Stimulated activated CD8-positive, alpha-beta memory T cell treated with anti-CD3 and anti-CD28 coated beads, Interleukin-4, amount 100 ng/mL, for 1 hour (primary cell): ENCODE results near the gene ZNF283.
"Not testable (repeated sequence)": the region's sequence is repeated elsewhere in the genome, so short reads cannot be mapped to it uniquely, and the experiment has no call there.

Experiments used
- DNase-seq, 2 donors: peaks; one replicate each; pipeline ENCODE4 v3.0.0-alpha.2; 2020; ENCODE audit warnings: low read depth in 2 of 2, low spot score in 1 of 2

Gene ZNF283

DNA sequence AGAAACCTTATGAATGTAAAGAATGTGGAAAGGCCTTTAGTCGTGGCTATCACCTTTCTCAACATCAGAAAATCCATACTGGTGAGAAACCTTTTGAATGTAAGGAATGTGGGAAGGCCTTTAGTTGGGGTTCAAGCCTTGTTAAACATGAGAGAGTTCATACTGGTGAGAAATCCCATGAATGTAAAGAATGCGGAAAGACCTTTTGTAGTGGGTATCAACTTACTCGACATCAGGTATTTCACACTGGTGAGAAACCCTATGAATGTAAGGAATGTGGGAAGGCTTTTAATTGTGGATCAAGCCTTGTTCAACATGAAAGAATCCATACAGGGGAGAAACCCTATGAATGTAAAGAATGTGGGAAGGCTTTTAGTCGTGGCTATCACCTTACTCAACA lies 20.8 kb downstream of the ZNF283 start:
- DNase-seq = no peak

DNA sequence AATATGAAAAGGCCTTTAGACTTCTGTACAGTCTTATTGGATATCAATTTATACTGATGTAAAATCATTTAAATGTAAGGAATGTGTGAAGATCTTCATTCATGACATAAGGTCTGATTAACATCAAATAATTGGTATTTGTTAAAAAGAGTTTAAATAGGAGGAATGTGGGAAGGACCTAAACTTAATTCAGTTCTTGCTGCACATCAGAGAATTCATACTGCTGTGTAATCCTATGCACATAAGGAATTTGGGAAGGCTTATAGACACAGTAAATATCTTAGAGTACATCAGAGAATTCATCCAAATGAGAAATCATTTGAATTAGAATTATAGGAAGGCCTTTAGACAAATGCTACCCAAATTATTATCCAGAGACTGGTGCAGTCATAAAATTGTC lies 21.7 kb downstream of the ZNF283 start:
- no peak for DNase-seq

GRCh38 chr19:43858174-43858573 lies 31.1 kb downstream of the ZNF283 start:
- DNase-seq = no peak

- not testable (repeated sequence) for DNase-seq
Measured at GRCh38 chr19:43866923-43867322, 39.8 kb downstream of the ZNF283 start.

- DNase-seq = no peak
Measured at GRCh38 chr19:43872547-43873336, 45.6 kb downstream of the ZNF283 start.

DNA sequence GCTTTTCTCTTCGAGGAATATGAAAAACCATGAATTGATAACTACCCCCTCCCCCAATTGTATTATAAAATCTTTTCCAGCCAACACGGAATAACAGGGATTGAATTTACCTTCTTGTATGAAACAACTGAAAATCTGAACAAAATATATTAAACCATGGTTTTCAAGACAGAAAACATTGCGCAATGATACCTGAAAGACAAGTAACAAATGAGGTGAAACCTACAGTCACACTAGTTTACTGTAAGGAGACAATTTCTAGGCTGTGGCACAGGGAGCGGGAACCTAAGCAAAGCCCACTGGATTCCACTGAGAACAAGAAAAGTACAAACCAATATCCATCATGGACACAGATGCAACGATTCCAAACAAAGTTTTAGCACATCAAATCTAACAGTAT lies 53.4 kb downstream of the ZNF283 start:
- no peak for DNase-seq

DNA sequence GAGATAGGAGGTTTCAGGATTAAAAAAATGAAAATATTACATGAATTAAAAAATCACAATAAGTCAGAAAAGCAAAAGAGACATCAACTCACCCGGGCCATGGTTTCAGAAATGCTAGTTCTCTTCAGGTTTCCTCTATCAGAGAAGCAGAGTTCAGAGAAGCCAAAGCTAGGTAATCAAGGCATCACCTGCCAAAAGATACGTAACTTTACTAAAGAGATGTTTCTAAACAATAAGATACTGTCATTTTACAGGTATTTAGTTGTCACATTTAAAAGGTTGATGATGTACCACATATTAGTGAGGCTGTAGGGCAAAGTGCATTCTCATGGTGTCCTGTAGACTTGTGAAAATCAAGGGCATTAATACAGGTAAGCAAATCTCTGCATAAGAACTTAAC lies 56.7 kb downstream of the ZNF283 start, which contains the start of gene ZNF404:
TSS of gene ZNF404 (minus strand) at position 101 of the 400 bp plus-strand sequence.
- no peak for DNase-seq

DNA sequence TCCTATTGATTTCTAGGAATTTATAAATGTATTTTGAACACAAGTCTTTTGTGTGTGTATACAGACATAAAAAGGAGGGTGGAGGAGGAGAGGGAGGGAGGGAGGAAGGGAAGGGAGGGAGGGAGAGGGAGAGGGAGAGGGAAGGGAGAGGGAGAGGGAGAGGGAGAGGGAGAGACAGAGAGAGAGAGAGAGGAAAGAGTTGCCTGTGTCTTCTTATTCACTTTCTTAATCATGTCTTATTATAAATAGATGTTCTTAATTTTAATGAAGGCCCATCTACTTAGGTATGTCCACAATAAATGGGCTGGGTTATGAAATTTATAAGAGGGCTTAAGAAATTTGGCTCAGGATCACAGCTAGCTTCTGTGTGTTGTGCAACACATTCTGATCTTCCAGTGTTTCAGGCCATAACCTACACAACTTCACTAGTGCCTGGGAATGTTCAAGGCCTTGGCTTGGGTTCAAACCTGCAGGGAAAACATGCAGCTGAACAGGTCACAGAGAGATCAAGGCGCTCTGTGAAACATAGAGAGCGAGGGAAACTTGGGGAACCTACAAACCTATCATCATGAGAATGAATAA lies 68.7 kb downstream of the ZNF283 start:
- DNase-seq = no peak
